ENCODE measurements around the gene ITPKB. TPM values are rescaled to one million over a fixed set of nuclear protein-coding genes. Genes with fewer than 3 reads are reported as not detected.

The ITPKB gene
- total and polyA plus RNA-seq, 2 of the 13 experiments (the other 11 are each of a cell fraction or from before 2014, with no cell fraction given), result not detected

DNA sequence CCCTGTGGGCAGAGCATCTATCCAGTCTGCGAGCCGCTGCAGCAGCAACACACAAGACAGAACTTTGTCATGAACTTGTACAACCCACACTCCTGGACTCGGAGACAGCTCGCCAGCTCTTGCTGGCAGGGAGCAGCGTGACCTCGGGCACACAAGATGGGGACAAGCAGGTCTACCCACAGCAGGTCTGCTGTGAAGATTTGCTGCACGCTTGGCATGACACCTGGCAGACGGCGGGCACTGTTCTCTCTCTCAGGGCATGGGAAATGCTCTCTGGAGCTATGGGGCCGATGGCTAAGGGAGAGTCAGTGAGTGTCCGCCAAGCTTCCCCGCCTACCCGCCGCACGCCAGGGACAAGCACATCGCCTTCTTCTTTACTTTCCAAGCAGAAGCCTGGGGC lies 100.5 kb downstream of the ITPKB start:
- BruUV-seq (replicated peaks), result no TSS peak
- H3K4me2 ChIP-seq (ENCODE audit: low read depth, low read length), result no peak overlapping the region
- FAIRE-seq (no peak), DNase-seq (ENCODE audit: low spot score) (no peak), ATAC-seq (no peak)
- H3K4me3 ChIP-seq (replicated peaks in 1 of 3; ENCODE audit: insufficient read depth in 1 of 3, low read depth in 2 of 3, low read length in 3 of 3), result no peak overlapping the region
- in situ Hi-C loops (cut with HindIII; ENCODE audit: extremely low pct_ligation_motif_present, low pct_unique_long_range_greater_than_20kb) (loop anchor here (10.0 kb wide), 1 partner anchor 796 kb away; no protein-coding TSS in a partner anchor), intact Hi-C loops (cut with micrococcal nuclease; ENCODE audit: unreplicated experiment) (loop anchor here (10.0 kb wide), 1 partner anchor 796 kb away; no protein-coding TSS in a partner anchor)
- no peak overlapping the region for H3K27ac ChIP-seq (ENCODE audit: extremely low read length, insufficient read depth, low read length)
- H4K20me1 ChIP-seq (ENCODE audit: insufficient read depth, low read length), result no peaks in the 10 kb centered on the region
- TF ChIP-seq RCOR2 (CRISPR knock-in tag; IDR thresholded peaks at IDR 0.05) (no peak), PLRG1 (conservative IDR thresholded peaks at IDR 0.05) (no peak), SP1 (IDR thresholded peaks at IDR 0.05) (no peak), SP1 (CRISPR knock-in tag; IDR thresholded peaks at IDR 0.05) (no peak), ZFP37 (CRISPR knock-in tag; IDR thresholded peaks at IDR 0.05; ENCODE audit: borderline replicate concordance) (no peak), TCF7 (IDR thresholded peaks at IDR 0.05; ENCODE audit: low read depth) (no peak), ZNF331 (CRISPR knock-in tag; IDR thresholded peaks at IDR 0.05) (no peak), TRIM24 (CRISPR knock-in tag; IDR thresholded peaks at IDR 0.05) (no peak), PATZ1 (CRISPR knock-in tag; IDR thresholded peaks at IDR 0.05) (no peak), MTF1 (CRISPR knock-in tag; IDR thresholded peaks at IDR 0.05) (no peak)
- TF ChIP-seq, protein P1, sequence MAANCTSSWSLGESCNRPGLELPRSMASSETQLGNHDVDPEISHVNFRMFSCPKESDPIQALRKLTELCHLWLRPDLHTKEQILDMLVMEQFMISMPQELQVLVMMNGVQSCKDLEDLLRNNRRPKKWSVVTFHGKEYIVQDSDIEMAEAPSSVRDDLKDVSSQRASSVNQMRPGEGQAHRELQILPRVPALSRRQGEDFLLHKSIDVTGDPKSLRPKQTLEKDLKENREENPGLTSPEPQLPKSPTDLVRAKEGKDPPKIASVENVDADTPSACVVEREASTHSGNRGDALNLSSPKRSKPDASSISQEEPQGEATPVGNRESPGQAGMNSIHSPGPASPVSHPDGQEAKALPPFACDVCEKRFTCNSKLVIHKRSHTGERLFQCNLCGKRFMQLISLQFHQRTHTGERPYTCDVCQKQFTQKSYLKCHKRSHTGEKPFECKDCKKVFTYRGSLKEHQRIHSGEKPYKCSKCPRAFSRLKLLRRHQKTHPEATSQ (CRISPR knock-in tag; IDR thresholded peaks at IDR 0.05; ENCODE audit: borderline replicate concordance), result no peak
- TF ChIP-seq, protein P2, sequence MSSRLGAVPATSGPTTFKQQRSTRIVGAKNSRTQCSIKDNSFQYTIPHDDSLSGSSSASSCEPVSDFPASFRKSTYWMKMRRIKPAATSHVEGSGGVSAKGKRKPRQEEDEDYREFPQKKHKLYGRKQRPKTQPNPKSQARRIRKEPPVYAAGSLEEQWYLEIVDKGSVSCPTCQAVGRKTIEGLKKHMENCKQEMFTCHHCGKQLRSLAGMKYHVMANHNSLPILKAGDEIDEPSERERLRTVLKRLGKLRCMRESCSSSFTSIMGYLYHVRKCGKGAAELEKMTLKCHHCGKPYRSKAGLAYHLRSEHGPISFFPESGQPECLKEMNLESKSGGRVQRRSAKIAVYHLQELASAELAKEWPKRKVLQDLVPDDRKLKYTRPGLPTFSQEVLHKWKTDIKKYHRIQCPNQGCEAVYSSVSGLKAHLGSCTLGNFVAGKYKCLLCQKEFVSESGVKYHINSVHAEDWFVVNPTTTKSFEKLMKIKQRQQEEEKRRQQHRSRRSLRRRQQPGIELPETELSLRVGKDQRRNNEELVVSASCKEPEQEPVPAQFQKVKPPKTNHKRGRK (CRISPR knock-in tag; IDR thresholded peaks at IDR 0.05), result no peak
- CTCF ChIA-PET (ENCODE audit: low intra/inter-chr PET ratio, low total read pairs), result no interaction called here
- no peaks in the 10 kb centered on the region for H3K79me2 ChIP-seq (ENCODE audit: insufficient read depth, low read length)
- no peaks in the 10 kb centered on the region for H3K4me1 ChIP-seq (ENCODE audit: insufficient read depth, low read length)
- POLR2A ChIA-PET, result no interaction called here
- no peaks in the 10 kb centered on the region for H3K9me3 ChIP-seq (ENCODE audit: low read length)
- H3K27me3 ChIP-seq (ENCODE audit: control insufficient read depth in 1 of 2, insufficient read depth in 2 of 2, low read length in 2 of 2), result peaks cover 5 to 73% of the 10 kb centered on the region in 2 experiments
- H3K9ac ChIP-seq (ENCODE audit: insufficient read depth, low read depth, low read length), result no peak overlapping the region
- H3K36me3 ChIP-seq (replicated peaks in 1 of 2; ENCODE audit: control insufficient read depth in 1 of 2, insufficient read depth in 2 of 2, low read length in 2 of 2), result no peaks in the 10 kb centered on the region
- H2AFZ ChIP-seq (ENCODE audit: low read length), result no peak overlapping the region
- 86% methylated on average over 9 of the region's 16 CpGs for WGBS (ENCODE audit: low lambda C conversion rate)
